Left cardiac atrium (tissue), 4 donors: Measurements from ENCODE around the gene NUDT15. TPM values are rescaled to one million over a fixed set of nuclear protein-coding genes. Genes with fewer than 3 reads are reported as not detected.
A peak's percentile ranks its signal among the peaks of the same experiment; 100 is the strongest.
"Not testable (repeated sequence)": the region's sequence is repeated elsewhere in the genome, so short reads cannot be mapped to it uniquely, and the experiment has no call there.

Experiments used
- ATAC-seq, 2 donors: fragments of 200-7000 bp; cut with Tn5 transposase; one replicate each; pipeline ENCODE4 v1.9.1; 2020; ENCODE audit warnings: mild to moderate bottlenecking in 2 of 2, moderate library complexity in 2 of 2
- DNase-seq: peaks from one replicate; pipeline ENCODE4 v3.0.0-alpha.2; 2020
- intact Hi-C, 2 donors: fragments of 100-400 bp; cut with DNase I; formaldehyde crosslinking; loops; one replicate each; pipeline versions ENCODE4 v1.14.1 to v1.15.1; 2022 to 2023
- long read RNA-seq: library from polyadenylated mRNA; unstranded; transcript quantifications from one replicate; pipeline ENCODE4 v2.0.0, GENCODE V29; 2021
- total RNA-seq, 2 donors: library from RNA; stranded (reverse); fragmentation: NEBNext Ultra II Directional; extraction: Animal tissue kit (Norgen Biotek cat#: 25700); gene quantifications; one replicate each; pipeline ENCODE4 v1.2.1, GENCODE V29; 2021
- donor health status: DM: no; HTN: yes; CAD: no.
- donor health status: DM: no; HTN: yes; CAD: no; lungs with severe emphysema.
- donor health status: DM: yes; HTN: yes; CAD: no.
- donor health status: Dilated cardiomyopathy.

Gene NUDT15
- total RNA-seq: 10 to 100 TPM in 1 of 2 donors, 1 to 10 TPM in 1; 9.4 to 10.5 TPM
- long read RNA-seq, transcript NUDT15-201 (3 exons, 2,098 nt): major isoform, 16 of 16 reads
- long read RNA-seq, partial matches to known transcripts: 0 of 16 reads
- long read RNA-seq, other reads (novel, unspliced or antisense): 0 of 16 reads

DNA sequence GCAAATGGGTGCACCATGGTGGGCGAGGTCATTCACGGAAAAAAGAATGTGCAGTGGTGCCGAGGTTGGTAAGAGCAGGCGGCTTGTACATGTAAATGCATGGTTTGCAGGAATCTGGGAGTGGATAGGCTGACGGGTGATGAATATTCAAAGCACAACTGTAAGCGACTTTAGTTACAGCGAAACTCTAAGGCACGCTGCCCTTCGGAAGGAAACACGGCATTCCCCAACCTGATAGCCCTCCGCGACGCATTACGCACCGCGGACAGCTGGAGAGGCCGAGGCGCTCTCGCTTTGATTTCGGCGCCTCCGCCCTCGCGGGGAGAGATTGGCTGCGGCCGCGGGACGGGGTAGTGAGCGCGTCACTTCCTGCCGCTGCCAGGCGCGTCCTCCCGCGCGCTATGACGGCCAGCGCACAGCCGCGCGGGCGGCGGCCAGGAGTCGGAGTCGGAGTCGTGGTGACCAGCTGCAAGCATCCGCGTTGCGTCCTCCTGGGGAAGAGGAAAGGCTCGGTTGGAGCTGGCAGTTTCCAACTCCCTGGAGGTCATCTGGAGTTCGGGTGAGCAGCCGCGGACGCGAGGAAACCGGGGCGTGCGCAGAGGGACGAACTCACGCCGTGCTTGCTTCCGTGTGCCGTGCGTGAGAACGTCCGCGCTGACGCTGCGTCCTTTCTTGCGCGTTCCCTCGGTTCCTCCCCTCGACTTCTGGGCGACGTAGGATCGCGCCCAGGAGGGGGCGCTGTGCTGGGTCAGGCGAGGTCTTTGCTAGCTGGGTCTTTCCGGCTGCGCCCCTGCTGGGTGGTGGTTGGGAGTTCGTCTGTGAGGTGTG lies at the start of gene NUDT15:
Gene NUDT15, plus strand, starts transcription at position 381 of the 828 bp plus-strand sequence. Its CDS starts 21 bp downstream, at position 402.
- intact Hi-C loops: loop anchor here in 1 of 2 donors (5.0 kb wide), 1 partner anchor 730 kb away; no protein-coding TSS in a partner anchor
- peak; percentile 99 for ATAC-seq
- peak; percentile 95 for DNase-seq

DNA sequence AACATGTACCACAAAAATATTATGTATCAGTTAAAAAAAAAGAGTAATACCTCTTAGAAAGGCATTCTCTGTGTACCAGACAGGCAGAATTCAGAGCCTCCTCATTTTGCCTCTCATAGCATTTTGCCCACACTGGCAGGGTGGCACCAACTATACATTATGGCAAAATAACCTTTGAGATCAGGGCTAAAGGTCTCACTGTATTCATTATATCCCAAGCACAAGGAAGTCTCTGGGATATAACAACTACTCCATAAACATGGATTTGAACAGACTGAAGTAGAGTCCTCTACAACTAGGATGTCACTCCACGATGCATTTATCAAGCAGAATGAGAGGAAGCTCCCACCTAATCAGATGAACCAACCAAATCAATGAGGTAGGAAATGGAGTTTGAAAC lies 47.1 kb upstream of the NUDT15 start:
- intact Hi-C loops: no loop called here
- DNase-seq (no peak), ATAC-seq (no peak)

DNA sequence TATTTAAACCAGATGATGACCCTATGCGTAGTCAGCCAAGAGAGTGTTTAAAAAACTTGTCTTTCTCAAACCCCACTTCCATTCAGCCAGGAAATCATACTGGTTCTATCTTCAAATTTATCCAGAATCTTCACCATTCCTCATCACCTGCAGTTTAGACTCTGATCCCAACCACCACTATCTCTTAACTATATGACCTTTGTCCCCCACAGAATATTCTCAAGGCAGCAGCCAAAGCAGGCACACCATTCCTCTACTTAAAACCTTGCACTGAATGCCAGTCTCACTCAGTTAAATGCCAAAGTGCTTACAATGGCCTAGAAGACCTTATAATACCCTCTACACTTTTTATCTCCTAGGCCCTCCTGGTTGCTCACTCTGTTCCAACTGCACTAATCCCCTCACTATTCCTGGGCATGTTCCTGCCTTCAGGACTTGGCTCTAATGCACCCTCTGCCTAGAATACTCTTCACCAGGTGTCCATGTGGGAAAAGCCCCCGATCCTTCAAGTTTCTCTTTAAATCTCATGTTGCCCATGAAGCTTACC lies 46.5 kb upstream of the NUDT15 start:
- intact Hi-C loops: no loop called here
- no peak for DNase-seq
- peak in 1 of 2 donors; percentile 87 for ATAC-seq

DNA sequence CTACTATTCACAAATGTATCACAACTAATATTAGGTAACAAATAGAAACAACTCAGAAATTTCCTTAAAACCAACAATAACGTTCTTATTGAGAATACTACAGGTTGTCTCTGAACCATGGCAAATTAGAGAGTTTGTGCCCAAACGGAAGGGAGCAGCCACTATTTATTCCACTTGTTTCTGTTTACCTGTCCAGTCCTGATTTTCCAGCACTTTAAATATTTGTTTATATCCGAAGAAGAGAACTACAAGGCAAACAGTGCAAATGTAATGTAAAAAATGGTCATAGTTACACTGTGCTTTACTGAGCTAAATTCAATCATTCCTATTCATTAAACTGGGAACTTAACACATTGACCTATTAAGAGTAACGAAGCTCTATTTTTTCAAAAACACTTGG lies 45.7 kb upstream of the NUDT15 start:
- ATAC-seq: no peak
- intact Hi-C loops: no loop called here
- no peak for DNase-seq

DNA sequence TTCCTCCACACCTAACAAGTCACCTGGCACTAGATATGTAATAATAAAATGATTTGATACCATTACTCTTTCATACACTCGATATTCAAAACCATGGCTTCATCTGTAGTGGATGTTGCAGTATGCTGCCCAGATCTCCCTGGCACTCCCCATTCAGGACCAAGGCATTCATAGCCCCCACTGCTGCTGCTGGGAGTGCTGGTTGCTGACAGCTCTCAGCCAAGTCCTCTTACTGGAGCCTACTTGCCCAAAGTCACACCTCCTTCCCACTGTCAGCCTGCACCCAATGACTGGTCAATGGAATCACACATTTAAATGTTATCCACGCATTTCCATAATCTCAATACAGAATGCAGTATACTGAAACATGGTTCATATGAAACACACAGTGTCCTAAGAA lies 40.1 kb upstream of the NUDT15 start:
- DNase-seq (no peak), ATAC-seq (peak in 1 of 2 donors; percentile 29)
- intact Hi-C loops: no loop called here

DNA sequence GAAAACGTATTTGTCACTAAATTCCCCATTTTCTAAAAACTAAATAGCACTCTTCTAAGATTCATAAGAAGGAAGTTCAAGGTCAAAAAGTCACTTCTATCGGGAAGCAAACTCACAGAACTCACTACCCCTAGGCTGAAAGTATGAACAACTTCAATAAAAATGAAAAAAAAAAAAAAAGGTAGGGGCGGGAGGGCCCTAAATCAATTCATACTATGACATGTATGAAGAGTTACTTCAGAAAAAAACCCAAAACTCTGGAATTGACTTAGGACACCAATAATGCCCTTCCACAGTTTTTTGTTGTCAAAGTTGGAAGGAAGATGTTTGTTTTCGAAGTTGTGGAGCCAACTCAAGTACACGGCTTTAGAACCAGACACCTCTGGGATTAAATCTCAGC lies 37.6 kb upstream of the NUDT15 start:
- DNase-seq: no peak
- no peak for ATAC-seq
- intact Hi-C loops: no loop called here

DNA sequence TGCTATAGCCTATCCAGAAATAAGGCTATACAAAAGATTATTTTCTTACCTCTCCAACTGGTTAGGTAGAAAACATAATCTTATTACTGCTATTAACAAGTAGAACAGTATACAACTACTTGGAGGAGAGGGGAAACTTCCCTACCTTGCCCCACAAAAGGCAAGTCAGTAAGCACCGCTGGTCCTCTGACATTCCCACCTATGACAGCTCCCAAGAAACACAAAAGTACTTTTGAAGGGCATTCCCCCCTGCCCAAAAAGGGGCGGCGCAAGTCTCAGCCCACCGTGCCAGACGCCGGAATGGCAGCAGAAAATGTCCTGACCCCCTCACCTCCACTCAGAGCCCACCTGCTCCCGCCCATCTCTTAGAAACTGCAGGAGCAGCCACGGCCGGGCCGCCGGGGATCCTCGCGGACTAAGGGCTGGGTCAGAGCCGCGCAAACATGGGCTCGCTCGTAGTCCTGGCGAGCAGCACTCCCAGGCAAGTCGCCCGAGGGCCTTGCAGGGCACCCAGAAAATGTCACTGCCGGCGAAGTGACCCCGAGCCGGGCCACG lies 36.9 kb upstream of the NUDT15 start:
- intact Hi-C loops: no loop called here
- ATAC-seq: peak; percentile 56
- no peak for DNase-seq

DNA sequence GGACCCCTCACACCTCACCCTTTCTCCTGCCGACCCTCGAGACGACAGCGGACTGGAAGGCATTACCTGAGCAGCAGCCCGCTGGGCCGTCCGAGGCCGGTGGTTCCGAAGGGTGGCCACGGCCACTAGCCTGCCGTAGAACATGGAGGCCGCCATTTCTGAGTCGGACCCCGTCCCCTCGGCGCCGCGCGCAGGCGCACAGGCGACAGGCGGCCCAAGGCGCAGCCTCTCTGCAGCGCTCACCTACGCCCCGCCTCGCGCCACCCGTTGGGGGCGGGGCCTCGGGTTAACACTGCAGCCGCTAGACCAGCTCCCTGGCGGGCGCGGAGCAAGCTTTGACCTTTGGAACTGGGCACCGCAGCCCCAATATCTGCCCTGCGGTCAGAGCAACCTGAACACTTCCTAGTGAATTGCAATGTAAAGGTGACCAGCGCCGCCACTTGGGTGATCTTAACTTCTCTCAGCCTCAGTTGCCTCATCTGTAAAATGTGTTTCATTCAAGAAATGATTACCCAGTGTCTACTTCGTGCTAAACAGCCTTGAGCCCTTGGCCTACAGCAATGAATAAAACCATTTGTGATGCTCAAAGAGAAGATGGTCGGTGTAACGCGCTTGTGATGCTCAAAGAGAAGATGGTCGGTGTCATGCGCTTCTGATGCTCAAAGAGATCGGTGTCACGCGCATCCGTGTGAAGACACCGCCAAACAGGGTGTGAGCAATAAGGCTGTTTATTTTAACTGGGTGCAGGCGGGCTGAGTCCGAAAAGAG lies 36.2 kb upstream of the NUDT15 start, which contains the start of gene SUCLA2:
Gene SUCLA2, minus strand, starts transcription at position 160 of the 768 bp plus-strand sequence. Its CDS starts 4 bp downstream, at position 156.
- DNase-seq (peak; percentile 94), ATAC-seq (peak; percentile 100)
- intact Hi-C loops: no loop called here

DNA sequence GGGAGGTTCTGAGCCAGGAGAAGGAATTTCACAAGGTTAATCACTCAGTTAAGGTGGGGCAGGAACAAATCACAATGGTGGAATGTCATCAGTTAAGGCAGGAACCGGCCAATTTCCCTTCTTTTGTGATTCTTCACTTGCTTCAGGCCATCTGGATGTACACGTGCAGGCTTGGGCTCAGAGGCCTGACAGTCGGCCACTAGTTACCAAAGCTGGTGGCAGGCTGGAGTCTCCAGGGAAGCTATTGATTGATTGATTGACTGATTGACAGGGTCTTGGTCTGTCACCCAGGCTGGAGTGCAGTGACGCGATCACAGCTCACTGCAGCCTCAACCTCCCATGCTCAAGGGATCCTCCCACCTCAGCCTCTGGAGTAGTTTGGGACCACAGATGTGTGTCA lies 35.5 kb upstream of the NUDT15 start:
- intact Hi-C loops, ATAC-seq, DNase-seq: not testable (repeated sequence)

DNA sequence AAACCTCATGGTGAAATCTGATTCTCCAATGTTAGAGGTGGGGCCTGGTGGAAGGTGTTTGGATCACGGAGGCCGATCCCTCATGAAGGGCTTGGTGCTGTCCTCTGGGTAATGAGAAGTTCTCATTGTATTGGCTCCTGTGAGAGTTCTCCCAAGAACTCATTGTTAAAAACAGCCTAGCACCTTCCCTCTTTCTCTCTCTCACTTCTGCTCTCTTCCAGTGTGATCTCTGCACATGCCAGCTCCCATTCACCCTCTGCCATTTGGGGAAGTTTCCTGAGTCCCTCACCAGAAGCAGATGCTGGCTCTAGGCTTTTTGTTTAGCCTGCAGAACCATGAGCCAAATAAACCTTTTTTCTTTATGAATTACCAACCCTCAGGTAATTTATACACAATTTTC lies 33.3 kb upstream of the NUDT15 start:
- ATAC-seq: no peak
- no peak for DNase-seq
- intact Hi-C loops: no loop called here

DNA sequence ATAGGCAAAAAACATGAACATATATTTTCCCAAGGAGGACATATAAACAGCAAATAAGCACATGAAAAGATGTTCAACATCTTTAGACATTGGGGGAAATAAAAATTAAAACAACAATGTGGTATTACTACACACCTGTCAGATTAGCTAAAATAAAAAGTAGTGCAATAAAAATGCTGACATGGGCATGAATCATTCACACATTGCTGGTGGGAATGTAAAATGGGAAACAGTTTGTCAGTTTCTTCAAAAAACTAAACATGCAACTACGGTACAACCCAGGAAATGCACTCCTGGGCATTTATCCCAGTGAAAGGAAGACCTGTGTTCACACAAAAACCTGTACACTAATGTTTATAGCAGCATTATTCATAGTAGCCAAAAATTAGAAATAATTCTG lies 31.1 kb upstream of the NUDT15 start:
- no peak for DNase-seq
- ATAC-seq: no peak
- intact Hi-C loops: no loop called here

DNA sequence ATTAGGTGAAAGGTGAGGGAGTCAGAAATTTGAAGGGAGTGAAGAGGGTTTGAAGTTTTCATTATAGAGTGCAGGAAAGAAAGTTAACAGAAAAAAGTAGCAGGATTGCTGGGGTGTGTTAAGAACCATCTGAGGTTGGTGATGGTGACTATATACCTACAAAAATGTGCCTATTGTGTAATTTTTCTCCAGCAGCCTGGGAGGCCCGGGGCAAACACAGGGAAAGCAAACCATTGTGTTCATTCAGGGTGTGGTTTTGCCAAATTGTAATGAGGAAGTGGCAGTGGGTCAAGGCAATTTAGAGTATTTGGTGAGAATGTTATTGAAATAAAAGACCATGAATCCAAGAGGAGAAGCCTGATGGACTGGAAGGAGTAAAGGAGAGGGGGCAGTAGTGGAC lies 28.2 kb upstream of the NUDT15 start:
- DNase-seq: no peak
- no peak for ATAC-seq
- intact Hi-C loops: no loop called here

DNA sequence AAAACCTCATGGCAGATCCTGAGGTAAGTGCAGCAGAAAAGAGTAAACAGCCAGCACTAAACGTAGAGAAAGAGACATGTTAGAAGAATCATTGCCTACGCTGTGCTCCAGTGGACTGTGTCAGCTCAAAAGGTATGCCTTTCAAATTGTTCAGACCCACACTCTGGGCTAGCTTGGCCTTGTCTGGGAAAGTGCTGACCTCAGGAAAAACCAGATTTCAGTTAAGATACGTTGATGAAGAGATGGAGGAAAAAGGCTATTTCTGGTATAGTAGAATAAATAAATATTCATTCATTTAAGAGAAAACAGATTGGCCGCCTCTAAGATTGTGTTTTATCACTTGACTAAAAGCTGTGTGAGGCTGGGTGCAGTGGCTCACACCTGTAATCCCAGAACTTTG lies 26.8 kb upstream of the NUDT15 start:
- no peak for DNase-seq
- intact Hi-C loops: no loop called here

DNA sequence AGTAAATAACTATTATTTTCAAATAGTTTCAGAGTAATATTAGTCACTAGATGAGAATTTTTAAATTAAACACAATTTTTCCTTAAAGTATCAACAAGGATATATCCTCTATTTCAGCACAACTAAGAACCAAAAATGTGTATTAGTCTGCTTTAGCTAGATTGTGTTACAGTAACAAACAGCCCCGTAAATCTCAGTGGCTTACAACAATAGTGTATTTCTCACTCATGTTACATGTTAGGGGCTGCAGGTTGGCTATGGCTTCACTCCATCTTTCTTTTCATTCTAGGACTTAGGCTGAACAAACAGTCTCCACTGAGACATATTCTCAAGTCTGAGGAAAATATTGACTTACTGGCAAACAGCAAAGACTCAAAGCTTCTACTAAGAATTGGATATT lies 24.9 kb upstream of the NUDT15 start:
- intact Hi-C loops: no loop called here
- no peak for ATAC-seq

More for the DNA sequence above, 26.8 kb upstream of the NUDT15 start:
- no peak for ATAC-seq

DNA sequence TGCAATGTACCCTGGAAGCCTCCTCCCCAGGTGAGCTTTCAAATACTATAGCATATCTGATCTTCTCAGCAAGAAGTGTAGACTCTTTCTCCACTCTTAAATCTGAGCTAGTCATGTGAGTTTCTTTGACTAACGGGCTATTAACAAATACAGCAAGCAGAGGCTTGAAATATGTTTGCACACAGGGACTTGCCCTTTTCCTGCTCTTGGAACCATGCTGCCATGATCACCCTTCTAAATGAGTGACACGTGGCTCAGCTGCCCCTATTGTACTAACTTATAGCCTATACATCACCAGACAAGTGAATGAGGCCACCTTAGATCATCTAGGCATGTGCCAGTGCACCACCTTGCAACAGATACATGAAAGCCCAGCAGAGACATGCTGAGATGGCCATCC lies 23.2 kb upstream of the NUDT15 start:
- ATAC-seq (no peak), DNase-seq (no peak)
- intact Hi-C loops: no loop called here

More for the DNA sequence above, 24.9 kb upstream of the NUDT15 start:
- no peak for DNase-seq

DNA sequence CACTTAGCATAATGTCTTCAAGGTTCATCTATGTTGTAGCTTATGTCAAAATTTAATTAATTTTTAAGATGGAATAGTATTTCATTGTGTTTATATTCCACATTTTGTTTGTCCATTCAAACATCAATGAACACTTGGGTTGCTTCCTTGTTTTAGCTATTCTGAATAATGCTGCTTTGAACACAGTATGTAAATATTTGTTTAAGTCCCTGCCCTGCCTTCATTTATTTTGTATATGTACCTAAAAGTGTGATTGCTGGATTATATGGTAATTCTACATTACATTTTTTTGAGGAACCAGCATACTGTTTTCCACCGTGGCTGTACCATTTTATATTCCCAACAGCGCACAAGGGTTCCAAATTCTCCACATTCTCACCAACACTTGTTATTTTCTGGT lies 18.9 kb upstream of the NUDT15 start:
- ATAC-seq (no peak), DNase-seq (no peak)
- intact Hi-C loops: no loop called here

DNA sequence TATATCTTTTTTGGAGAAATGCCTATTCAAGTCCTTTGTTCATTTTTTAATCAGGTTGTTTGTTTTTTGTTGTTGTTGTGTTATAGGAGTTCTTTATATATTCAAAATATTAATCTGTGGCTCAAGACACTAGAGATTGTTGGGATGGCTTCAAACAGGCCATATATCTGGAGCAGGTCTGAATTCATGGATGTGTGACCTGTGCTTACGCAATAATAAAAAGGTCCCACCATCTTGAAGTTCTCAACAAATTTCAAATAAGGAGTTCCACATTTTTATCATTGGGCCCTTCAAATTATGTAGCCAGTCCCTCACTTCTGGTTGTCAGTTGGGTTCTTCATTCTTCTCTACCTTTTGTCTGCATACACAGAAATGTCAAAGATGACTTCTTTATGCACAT lies 17.7 kb upstream of the NUDT15 start:
- DNase-seq: no peak
- intact Hi-C loops: no loop called here
- ATAC-seq: no peak

DNA sequence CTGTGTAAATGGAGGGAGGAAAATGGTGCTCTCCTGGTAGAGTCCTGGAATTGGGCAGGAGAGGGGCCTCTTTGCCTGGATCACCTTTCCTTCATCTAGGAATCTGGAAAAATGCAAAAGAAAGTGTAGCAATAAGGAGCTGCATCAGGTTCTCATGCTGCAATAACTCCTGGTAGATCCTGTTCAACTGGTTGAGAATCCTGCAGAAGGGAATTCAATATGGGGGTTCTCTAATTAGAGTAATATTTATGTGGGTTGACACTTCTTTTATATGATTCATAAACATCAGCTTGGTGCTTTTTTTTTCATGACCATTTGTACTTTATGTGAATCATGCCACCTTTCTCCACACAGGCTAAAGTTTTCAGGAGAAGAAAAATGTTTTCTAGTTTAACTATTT lies 9.5 kb upstream of the NUDT15 start:
- DNase-seq (no peak), ATAC-seq (no peak)
- intact Hi-C loops: no loop called here

DNA sequence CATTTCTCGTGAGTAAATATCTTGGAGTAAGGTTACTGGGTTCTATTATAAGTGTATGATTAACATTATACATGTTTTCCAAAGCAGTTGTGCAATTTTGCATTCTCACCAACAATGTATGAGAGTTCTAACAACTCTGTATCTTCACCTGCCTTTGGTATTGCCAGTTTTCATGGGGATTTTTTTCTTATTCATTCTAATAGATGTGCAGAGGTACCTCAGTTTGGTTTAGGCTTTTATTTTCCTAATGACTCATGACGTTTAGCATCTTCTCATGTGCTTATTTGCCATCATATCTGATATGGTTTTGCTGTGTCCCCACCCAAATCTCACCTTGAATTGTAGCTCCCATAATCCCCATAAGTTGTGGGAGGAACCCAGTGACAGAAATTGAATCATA lies 7.7 kb upstream of the NUDT15 start:
- ATAC-seq (no peak), DNase-seq (no peak)
- intact Hi-C loops: no loop called here
